Stomach (tissue), 9 donors: Measurements from ENCODE around the gene ADAMTS12. TPM values are rescaled to one million over a fixed set of nuclear protein-coding genes. Genes with fewer than 3 reads are reported as not detected.

Source experiments
- DNase-seq, 2 donors: peaks; one replicate each; pipeline versions ENCODE4 v3.0.0 to v3.0.0-alpha.2; 2013 to 2019
- H3K27ac ChIP-seq, 5 donors: fragments of 200-600 bp in 4 of 5; sonication (generic) in 4 of 5; one replicate each; pipeline ENCODE4 v1.5.1; 2013 to 2019; ENCODE audit warnings: mild to moderate bottlenecking in 1 of 5, moderate library complexity in 1 of 5
- H3K27me3 ChIP-seq, 3 donors: fragments of 200-600 bp; sonication (generic); one replicate each; pipeline ENCODE4 v1.5.1; 2017 to 2019; ENCODE audit warnings: mixed run types in 1 of 3
- H3K36me3 ChIP-seq, 4 donors: fragments of 200-600 bp; sonication (generic); 1 replicate in 3 of 4; 2 replicates in 1 of 4; pipeline ENCODE4 v1.5.1; 2016 to 2019
- H3K4me1 ChIP-seq, 4 donors: fragments of 200-600 bp; sonication (generic); one replicate each; pipeline ENCODE4 v1.5.1; 2016 to 2019
- H3K4me3 ChIP-seq, 4 donors: fragments of 200-600 bp; sonication (generic) in 3 of 4; one replicate each; pipeline ENCODE4 v1.5.1; 2016 to 2019; ENCODE audit warnings: mild to moderate bottlenecking in 1 of 4
- H3K9me3 ChIP-seq, 4 donors: fragments of 200-600 bp; sonication (generic); one replicate each; pipeline ENCODE4 v1.5.1; 2016 to 2019
- EP300 ChIP-seq: sonication (generic); formaldehyde crosslinking; IDR thresholded peaks from one replicate; pipeline ENCODE4 v1.6.1; 2017; ENCODE audit warnings: antibody characterized with exemption
- POLR2A ChIP-seq, 4 donors: fragments of 450-650 bp; IDR thresholded peaks; one replicate each; pipeline ENCODE4 v1.6.1; 2016; ENCODE audit warnings: antibody characterized with exemption in 4 of 4, control low read depth in 2 of 4, mild to moderate bottlenecking in 1 of 4, moderate library complexity in 1 of 4
- POLR2AphosphoS5 ChIP-seq, 3 donors: sonication (generic); formaldehyde crosslinking; IDR thresholded peaks; one replicate each; pipeline ENCODE4 v1.6.1; 2016; ENCODE audit warnings: antibody characterized with exemption in 3 of 3
- WGBS, 5 donors: extraction: QIAGEN DNeasy Blood & Tissue Kit in 3 of 5; methylation state at CpG; one replicate each; pipeline versions ENCODE4 v1.1.5 to v1.1.7; 2013 to 2018; 5-methylcytosine and 5-hydroxymethylcytosine counted together
- intact Hi-C: fragments of 100-400 bp; cut with DNase I; formaldehyde crosslinking; loops from one replicate; pipeline ENCODE4 v1.15.1; 2023; ENCODE audit warnings: low total_unique reads
- polyA plus RNA-seq, 3 donors: library from polyadenylated mRNA; stranded (reverse); fragments of 200-250 nt; gene quantifications; one replicate each; pipeline ENCODE4 v1.2.3, GENCODE V29; 2013
- total RNA-seq, 5 donors: library from RNA; depleted of rRNA; stranded (reverse); fragments of >200 nt; gene quantifications; one replicate each; pipeline versions ENCODE4 v1.1.0 to v1.2.3, GENCODE V29; 2014 to 2016
- TF ChIP-seq, protein P1 (sequence below), 7 experiments: fragments of 450-650 bp in 4 of 7; fragments of 200-600 bp in 3 of 7; sonication (generic) in 3 of 7; IDR thresholded peaks; one replicate each; pipeline ENCODE4 v1.5.1; 2016 to 2019; ENCODE audit warnings: antibody characterized with exemption in 7 of 7, control low read depth in 2 of 7, mild to moderate bottlenecking in 1 of 7
- donor health status: healthy with polysubstance abuse.
- donor health status: Bipolar disorder and iron deficiency.
- donor health status: healthy.

Gene ADAMTS12
- total and polyA plus RNA-seq, 8 donors = 0.14 to 17.1 (median 0.62) TPM; not detected in 1

DNA sequence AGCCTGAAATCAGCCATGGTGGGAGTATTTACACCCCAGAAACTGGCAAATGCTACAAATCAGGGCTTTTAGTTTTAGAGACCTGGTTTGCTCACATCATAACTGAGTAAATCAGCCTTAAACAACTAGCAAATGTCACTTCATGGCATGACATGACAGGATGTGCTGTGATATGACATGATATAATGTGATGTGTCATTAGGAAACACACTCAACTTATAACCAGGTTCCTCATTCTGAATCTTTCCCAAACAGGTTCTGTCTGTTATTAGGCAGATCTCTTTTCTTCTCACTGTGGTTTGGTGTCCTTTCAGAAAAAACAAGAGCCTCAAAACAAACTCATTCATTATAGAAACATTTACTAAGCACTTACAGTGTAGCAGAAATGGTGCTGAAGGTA is 90.5 kb downstream of the ADAMTS12 start:
- Histone ChIP-seq H3K4me1 (no peaks in the 10 kb centered on the region), H3K4me3 (no peak overlapping the region), H3K27ac (no peak overlapping the region), H3K27me3 (no peaks in the 10 kb centered on the region), H3K9me3 (no peaks in the 10 kb centered on the region), H3K36me3 (no peaks in the 10 kb centered on the region)
- intact Hi-C loops = no loop called here
- TF ChIP-seq, protein P1, sequence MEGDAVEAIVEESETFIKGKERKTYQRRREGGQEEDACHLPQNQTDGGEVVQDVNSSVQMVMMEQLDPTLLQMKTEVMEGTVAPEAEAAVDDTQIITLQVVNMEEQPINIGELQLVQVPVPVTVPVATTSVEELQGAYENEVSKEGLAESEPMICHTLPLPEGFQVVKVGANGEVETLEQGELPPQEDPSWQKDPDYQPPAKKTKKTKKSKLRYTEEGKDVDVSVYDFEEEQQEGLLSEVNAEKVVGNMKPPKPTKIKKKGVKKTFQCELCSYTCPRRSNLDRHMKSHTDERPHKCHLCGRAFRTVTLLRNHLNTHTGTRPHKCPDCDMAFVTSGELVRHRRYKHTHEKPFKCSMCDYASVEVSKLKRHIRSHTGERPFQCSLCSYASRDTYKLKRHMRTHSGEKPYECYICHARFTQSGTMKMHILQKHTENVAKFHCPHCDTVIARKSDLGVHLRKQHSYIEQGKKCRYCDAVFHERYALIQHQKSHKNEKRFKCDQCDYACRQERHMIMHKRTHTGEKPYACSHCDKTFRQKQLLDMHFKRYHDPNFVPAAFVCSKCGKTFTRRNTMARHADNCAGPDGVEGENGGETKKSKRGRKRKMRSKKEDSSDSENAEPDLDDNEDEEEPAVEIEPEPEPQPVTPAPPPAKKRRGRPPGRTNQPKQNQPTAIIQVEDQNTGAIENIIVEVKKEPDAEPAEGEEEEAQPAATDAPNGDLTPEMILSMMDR (IDR thresholded peaks at IDR 0.05) = no peak
- TF ChIP-seq EP300 = no peak
- no peak for TF ChIP-seq POLR2A (IDR thresholded peaks at IDR 0.05)
- no peak for TF ChIP-seq POLR2AphosphoS5 (IDR thresholded peaks at IDR 0.05)
- no peak for DNase-seq

DNA sequence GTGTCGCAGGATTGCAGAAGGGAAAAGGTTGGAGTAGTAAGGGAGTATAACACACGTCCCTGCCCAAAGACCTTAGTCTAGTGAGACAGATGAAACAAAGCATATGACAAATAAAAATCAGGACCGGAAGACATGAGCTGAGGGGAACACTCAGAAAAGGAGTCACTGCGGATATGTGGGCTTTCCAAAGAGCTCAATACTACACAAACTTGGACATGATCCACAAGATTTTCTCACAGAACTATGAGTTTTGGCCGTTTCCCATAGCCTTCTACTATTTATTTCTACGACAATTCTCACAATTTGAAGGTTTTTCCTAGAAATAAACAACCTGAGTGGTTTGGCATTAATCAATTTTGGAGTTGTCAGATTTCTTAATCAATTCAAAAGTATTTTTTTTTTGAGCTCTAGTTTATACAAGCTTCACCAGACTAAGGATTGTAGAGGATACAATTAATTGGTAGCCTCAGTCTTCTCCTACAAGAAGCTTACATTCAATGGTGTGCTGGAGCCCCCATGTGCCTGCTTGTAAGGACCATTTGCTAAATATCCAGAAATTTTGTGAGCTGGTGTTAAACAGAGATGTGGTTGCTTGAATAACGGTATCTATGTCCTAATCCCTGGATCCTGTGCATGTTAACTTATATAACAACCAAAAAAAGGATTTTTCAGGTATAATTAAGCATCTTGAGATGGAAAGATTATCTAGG is 91.4 kb downstream of the ADAMTS12 start:
- no peaks in the 10 kb centered on the region for H3K27me3 ChIP-seq
- no peak overlapping the region for H3K4me3 ChIP-seq
- H3K4me1 ChIP-seq = no peaks in the 10 kb centered on the region
- WGBS, 5 donors = 48 to 67% (median 62%) methylated on average over 7 of the region's 7 CpGs
- DNase-seq = peak in 1 of 2 donors; percentile 35
- H3K27ac ChIP-seq = no peak overlapping the region
- intact Hi-C loops = no loop called here
- H3K36me3 ChIP-seq = no peaks in the 10 kb centered on the region
- no peaks in the 10 kb centered on the region for H3K9me3 ChIP-seq
- TF ChIP-seq POLR2A (IDR thresholded peaks at IDR 0.05) = no peak
- no peak for TF ChIP-seq EP300
- TF ChIP-seq POLR2AphosphoS5 (IDR thresholded peaks at IDR 0.05) = no peak
- TF ChIP-seq, protein P1 (IDR thresholded peaks at IDR 0.05) = no peak

DNA sequence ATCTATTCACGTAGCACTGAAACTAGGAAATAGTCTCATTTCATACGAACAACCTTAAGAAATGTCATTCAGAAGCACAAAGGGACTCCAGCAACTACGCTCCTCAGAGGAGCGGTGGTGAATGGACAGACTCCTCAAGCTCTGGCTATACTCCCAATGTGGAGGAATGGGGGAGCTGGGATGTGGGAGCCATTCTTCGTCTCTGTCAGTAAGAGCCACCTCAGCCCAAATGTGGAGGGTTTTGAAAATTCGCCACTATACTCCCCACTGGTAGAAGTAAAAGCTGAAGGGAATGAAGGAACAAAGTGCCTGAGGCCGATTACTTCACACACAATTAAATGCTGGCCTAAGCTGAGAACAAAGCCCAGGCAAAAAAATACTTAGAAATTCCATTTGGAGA is 96.3 kb downstream of the ADAMTS12 start:
- TF ChIP-seq POLR2AphosphoS5 (IDR thresholded peaks at IDR 0.05) (no peak), POLR2A (IDR thresholded peaks at IDR 0.05) (no peak), EP300 (no peak)
- TF ChIP-seq, protein P1 (IDR thresholded peaks at IDR 0.05) = no peak
- no peaks in the 10 kb centered on the region for H3K36me3 ChIP-seq
- intact Hi-C loops = no loop called here
- H3K27me3 ChIP-seq = no peaks in the 10 kb centered on the region
- no peak overlapping the region for H3K4me3 ChIP-seq
- no peaks in the 10 kb centered on the region for H3K4me1 ChIP-seq
- WGBS, 5 donors = 74 to 82% (median 78%) methylated on average over 7 of the region's 7 CpGs
- no peaks in the 10 kb centered on the region for H3K9me3 ChIP-seq
- DNase-seq = no peak
- H3K27ac ChIP-seq = no peak overlapping the region

DNA sequence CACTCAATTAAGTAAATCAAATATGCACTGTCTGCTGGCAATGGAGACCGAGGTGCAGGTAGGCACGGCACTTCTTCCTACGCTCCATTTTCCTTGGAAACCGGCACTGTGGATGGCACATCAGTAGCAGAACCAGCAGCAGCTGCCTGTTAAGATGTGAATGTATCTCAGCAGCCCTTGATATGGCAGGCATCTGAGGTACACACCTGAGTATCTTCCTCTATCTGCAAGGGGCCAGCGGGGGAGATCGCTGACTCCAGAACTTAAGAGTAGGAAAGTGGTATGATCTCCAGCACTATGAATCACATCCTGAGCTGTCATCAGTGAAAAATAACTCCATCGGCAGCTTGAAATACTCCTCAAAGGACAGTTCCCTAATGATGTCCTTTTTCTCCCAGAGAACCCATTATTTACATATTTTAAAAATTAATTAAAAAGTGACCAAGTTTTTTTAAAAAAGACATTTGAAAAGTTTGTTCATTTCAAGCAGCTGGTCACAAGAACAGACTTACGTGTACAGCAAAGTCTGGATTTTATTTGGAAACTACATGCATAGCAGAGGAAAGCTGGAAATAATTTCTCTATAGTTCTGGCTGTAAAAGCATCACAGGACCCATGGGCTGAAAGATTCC is 97.1 kb downstream of the ADAMTS12 start:
- H3K27ac ChIP-seq = no peak overlapping the region
- H3K27me3 ChIP-seq = no peaks in the 10 kb centered on the region
- no peaks in the 10 kb centered on the region for H3K4me1 ChIP-seq
- DNase-seq = no peak
- no peaks in the 10 kb centered on the region for H3K9me3 ChIP-seq
- H3K36me3 ChIP-seq = no peaks in the 10 kb centered on the region
- TF ChIP-seq, protein P1 (IDR thresholded peaks at IDR 0.05) = no peak
- TF ChIP-seq POLR2AphosphoS5 (IDR thresholded peaks at IDR 0.05) = no peak
- TF ChIP-seq POLR2A (IDR thresholded peaks at IDR 0.05) = no peak
- no peak for TF ChIP-seq EP300
- intact Hi-C loops = no loop called here
- WGBS, 5 donors = 76 to 88% (median 80%) methylated on average over 8 of the region's 8 CpGs
- H3K4me3 ChIP-seq = no peak overlapping the region
